Stimulated activated CD4-positive, alpha-beta T cell treated with anti-CD3 and anti-CD28 coated beads, Interleukin-1b, Interleukin-23, amount 100 ng/mL, for 1 hour (primary cell): ENCODE measurements around the gene AQR.
"Not testable (repeated sequence)": the region's sequence is repeated elsewhere in the genome, so short reads cannot be mapped to it uniquely, and the experiment has no call there.

Experiments
- DNase-seq, 2 donors: peaks; one replicate each; pipeline ENCODE4 v3.0.0-alpha.2; 2020; ENCODE audit warnings: low read depth in 2 of 2

Gene AQR

GRCh38 chr15:34969340-34970097, at the start of gene AQR:
Gene AQR, minus strand, starts transcription at chr15:34969742. Its CDS starts 129 bp downstream, at chr15:34969613.
- peak; percentile 72 to 73 for DNase-seq

- DNase-seq, result no peak
Measured at GRCh38 chr15:35014241-35014640, 44.7 kb upstream of the AQR start.

- no peak for DNase-seq
Measured at GRCh38 chr15:35013370-35013769, 43.8 kb upstream of the AQR start.

GRCh38 chr15:35007397-35007796, 37.9 kb upstream of the AQR start:
- DNase-seq, result no peak

GRCh38 chr15:35005933-35006332, 36.4 kb upstream of the AQR start:
- no peak for DNase-seq

- no peak for DNase-seq
Measured at GRCh38 chr15:35003928-35004327, 34.4 kb upstream of the AQR start.

- no peak for DNase-seq
Measured at GRCh38 chr15:35000511-35000910, 31.0 kb upstream of the AQR start.

GRCh38 chr15:34999906-35000305, 30.4 kb upstream of the AQR start:
- DNase-seq, result no peak

- DNase-seq, result no peak
Measured at GRCh38 chr15:34994925-34995324, 25.4 kb upstream of the AQR start.

- no peak for DNase-seq
Measured at GRCh38 chr15:34993877-34994276, 24.3 kb upstream of the AQR start.

- DNase-seq, result no peak
Measured at GRCh38 chr15:34993412-34993811, 23.9 kb upstream of the AQR start.

GRCh38 chr15:34988027-34988902, 18.7 kb upstream of the AQR start, which contains the start of gene ZNF770:
Gene ZNF770, minus strand, starts transcription at chr15:34988287. Its CDS starts 4,853 bp downstream, at chr15:34983434.
- peak; percentile 55 to 73 for DNase-seq

GRCh38 chr15:34987609-34988026, 18.1 kb upstream of the AQR start:
- no peak for DNase-seq

GRCh38 chr15:34986771-34987480, 17.4 kb upstream of the AQR start:
- DNase-seq, result no peak

- no peak for DNase-seq
Measured at GRCh38 chr15:34986326-34986725, 16.8 kb upstream of the AQR start.

- no peak for DNase-seq
Measured at GRCh38 chr15:34984889-34985630, 15.5 kb upstream of the AQR start.

- DNase-seq, result no peak
Measured at GRCh38 chr15:34976743-34977142, 7.2 kb upstream of the AQR start.

- DNase-seq, result no peak
Measured at GRCh38 chr15:34976073-34976472, 6.5 kb upstream of the AQR start.

GRCh38 chr15:34973512-34973911, 4.0 kb upstream of the AQR start:
- no peak for DNase-seq

GRCh38 chr15:34970098-34970643, 629 bp upstream of the AQR start:
- not testable (repeated sequence) for DNase-seq

GRCh38 chr15:34964277-34964676, 5.3 kb downstream of the AQR start:
- no peak for DNase-seq
